ENCODE results near the gene NHLH1. TPM values are rescaled to one million over a fixed set of nuclear protein-coding genes. Genes with fewer than 3 reads are reported as not detected.

The NHLH1 gene
- total RNA-seq, 1 donor from 2014 or later = not detected

DNA sequence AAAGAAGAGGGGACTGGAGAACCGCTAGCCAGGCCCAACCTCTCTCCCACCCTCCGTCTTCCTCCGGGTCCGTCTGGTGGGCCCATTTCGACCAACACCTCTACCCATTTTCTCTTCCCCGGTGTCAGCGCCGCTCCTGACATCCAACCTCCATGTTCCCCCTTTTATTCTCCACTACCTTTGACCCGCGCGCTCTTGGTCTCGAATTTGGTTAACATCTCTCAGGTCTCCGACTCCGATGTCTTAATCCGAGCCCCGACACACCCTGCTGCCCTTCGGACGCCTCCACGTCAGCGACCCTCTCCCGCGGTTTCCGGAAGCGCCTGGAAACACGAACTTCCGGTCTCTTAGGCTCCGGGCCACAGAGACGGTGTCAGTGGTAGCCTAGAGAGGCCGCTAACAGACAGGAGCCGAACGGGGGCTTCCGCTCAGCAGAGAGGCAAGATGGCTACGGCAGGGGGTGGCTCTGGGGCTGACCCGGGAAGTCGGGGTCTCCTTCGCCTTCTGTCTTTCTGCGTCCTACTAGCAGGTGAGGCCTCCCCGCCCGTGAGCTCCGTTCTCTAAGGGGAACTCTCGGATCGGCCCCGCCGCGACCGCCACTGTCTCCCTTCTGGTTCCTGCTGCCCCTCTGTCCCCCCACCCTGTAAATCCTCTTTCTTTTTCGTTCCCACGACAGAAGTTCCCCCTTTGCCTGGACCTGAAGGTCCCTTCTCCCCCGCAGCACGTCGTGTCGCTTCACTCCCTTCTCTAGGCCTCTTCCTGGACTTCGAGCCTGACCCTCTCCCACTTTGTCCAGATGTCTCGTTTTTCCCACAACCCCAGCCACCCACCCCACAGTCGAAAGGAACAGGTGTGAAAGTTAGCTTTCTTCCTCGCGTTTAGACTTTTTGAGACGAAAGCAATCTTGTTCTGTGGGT is 23.7 kb upstream of the NHLH1 start, which contains the start of the genes COPA and NCSTN:
Gene COPA (minus strand): TSS at position 298 of the 917 bp plus-strand sequence. CDS start 80 bp downstream, at position 218.
Gene NCSTN (plus strand): TSS at position 431 of the 917 bp plus-strand sequence. CDS start 14 bp downstream, at position 445.
- Histone ChIP-seq H3K27ac (peak within 1 kb of the TSS; percentile 86), H3K9me3 (no peaks in the 10 kb centered on the region), H3K36me3 (peaks cover 0 to 33% of the 10 kb centered on the region in 2 donors), H3K4me1 (peaks cover 47% of the 10 kb centered on the region), H3K27me3 (no peaks in the 10 kb centered on the region), H3K4me3 (peak within 1 kb of the TSS; percentile 73 to 93)
- peak; percentile 96 for TF ChIP-seq POLR2AphosphoS5 (IDR thresholded peaks at IDR 0.05; ENCODE audit: insufficient read depth in 1 of 2, low read depth in 1 of 2)
- TF ChIP-seq, protein P1, sequence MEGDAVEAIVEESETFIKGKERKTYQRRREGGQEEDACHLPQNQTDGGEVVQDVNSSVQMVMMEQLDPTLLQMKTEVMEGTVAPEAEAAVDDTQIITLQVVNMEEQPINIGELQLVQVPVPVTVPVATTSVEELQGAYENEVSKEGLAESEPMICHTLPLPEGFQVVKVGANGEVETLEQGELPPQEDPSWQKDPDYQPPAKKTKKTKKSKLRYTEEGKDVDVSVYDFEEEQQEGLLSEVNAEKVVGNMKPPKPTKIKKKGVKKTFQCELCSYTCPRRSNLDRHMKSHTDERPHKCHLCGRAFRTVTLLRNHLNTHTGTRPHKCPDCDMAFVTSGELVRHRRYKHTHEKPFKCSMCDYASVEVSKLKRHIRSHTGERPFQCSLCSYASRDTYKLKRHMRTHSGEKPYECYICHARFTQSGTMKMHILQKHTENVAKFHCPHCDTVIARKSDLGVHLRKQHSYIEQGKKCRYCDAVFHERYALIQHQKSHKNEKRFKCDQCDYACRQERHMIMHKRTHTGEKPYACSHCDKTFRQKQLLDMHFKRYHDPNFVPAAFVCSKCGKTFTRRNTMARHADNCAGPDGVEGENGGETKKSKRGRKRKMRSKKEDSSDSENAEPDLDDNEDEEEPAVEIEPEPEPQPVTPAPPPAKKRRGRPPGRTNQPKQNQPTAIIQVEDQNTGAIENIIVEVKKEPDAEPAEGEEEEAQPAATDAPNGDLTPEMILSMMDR (IDR thresholded peaks at IDR 0.05) = no peak
- peak in 1 of 2 donors; percentile 64 for TF ChIP-seq POLR2A (IDR thresholded peaks at IDR 0.05)
- intact Hi-C loops (cut with DNase I) = no loop called here
- DNase-seq (ENCODE audit: extremely low spot score in 2 of 2) = peak in 1 of 2 donors; percentile 92

DNA sequence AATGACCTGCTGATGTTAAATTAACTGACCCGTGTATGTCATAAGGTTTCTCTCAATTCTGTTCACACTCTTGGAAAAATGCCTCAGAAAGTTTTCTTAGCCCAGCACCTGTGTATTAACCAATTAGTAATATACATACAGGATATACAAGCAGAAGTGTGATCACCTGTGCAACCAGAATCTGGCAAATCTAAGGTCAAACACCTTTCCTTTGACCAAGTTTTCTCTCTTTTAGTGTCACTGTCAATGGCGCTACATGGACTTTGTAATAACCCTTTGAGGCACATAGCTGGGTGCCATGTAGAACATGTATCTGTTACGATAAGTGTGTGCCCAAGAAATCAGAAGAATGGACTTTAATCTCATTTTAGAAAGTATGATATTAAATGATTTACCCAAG is 22.6 kb upstream of the NHLH1 start:
- Histone ChIP-seq H3K27ac (no peak overlapping the region), H3K27me3 (no peaks in the 10 kb centered on the region), H3K4me1 (peaks cover 46% of the 10 kb centered on the region), H3K9me3 (no peaks in the 10 kb centered on the region), H3K4me3 (peak overlapping the region; percentile 73 to 93), H3K36me3 (peaks cover 0 to 27% of the 10 kb centered on the region in 2 donors)
- DNase-seq (ENCODE audit: extremely low spot score in 2 of 2) = no peak
- TF ChIP-seq POLR2AphosphoS5 (IDR thresholded peaks at IDR 0.05; ENCODE audit: insufficient read depth in 1 of 2, low read depth in 1 of 2) (no peak), POLR2A (IDR thresholded peaks at IDR 0.05) (no peak)
- TF ChIP-seq, protein P1 (IDR thresholded peaks at IDR 0.05) = no peak
- intact Hi-C loops (cut with DNase I) = no loop called here

DNA sequence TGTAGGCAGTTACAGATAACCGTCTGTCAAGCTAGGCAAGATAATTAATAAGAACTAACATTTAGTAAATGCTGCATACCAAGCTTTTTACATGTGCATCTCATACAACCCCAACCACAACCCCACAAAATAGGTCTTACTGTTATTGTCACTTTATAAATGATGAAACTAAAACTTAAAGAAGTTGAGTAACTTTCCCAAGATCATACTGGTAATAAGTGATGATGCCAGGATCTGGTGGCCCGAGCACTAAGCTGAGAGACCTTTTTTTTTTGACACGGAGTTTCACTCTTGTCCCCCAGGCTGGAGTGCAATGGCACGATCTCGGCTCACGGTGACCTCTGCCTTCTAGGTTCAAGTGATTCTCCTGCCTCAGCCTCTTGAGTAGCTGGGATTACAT is 21.9 kb upstream of the NHLH1 start:
- peaks cover 0 to 27% of the 10 kb centered on the region in 2 donors for H3K36me3 ChIP-seq
- intact Hi-C loops (cut with DNase I) = no loop called here
- no peak overlapping the region for H3K4me3 ChIP-seq
- no peak for DNase-seq (ENCODE audit: extremely low spot score in 2 of 2)
- TF ChIP-seq POLR2A (IDR thresholded peaks at IDR 0.05) (no peak), POLR2AphosphoS5 (IDR thresholded peaks at IDR 0.05; ENCODE audit: insufficient read depth in 1 of 2, low read depth in 1 of 2) (no peak)
- TF ChIP-seq, protein P1 (IDR thresholded peaks at IDR 0.05) = no peak
- H3K27me3 ChIP-seq = no peaks in the 10 kb centered on the region
- H3K27ac ChIP-seq = no peak overlapping the region
- no peaks in the 10 kb centered on the region for H3K9me3 ChIP-seq
- peaks cover 39% of the 10 kb centered on the region for H3K4me1 ChIP-seq

DNA sequence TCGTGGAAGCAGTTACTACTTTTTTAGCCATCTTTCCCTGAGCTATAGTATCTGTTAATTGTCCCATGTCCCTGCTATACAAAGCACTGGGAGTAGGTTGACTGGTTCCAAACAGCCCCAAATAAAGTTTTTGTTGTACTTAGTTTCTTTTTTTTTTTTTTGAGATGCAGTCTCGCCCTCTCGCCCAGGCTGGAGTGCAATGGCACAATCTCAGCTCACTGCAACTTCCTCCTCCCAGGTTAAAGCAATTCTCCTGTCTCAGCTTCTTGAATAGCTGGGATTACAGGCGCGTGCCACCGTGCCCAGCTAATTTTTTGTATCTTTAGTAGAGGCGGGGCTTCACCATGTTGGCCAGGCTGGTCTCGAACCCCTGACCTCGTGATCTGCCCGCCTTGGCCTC is 20.4 kb upstream of the NHLH1 start:
- DNase-seq (ENCODE audit: extremely low spot score in 2 of 2) = no peak
- Histone ChIP-seq H3K4me3 (no peak overlapping the region), H3K36me3 (peaks cover 0 to 42% of the 10 kb centered on the region in 2 donors), H3K4me1 (peaks cover 24% of the 10 kb centered on the region), H3K27me3 (no peaks in the 10 kb centered on the region), H3K27ac (no peak overlapping the region), H3K9me3 (no peaks in the 10 kb centered on the region)
- intact Hi-C loops (cut with DNase I) = no loop called here
- TF ChIP-seq POLR2AphosphoS5 (IDR thresholded peaks at IDR 0.05; ENCODE audit: insufficient read depth in 1 of 2, low read depth in 1 of 2) (no peak), POLR2A (IDR thresholded peaks at IDR 0.05) (no peak)
- TF ChIP-seq, protein P1 (IDR thresholded peaks at IDR 0.05) = no peak
